HS-27A (cell line): Measurements from ENCODE around the gene ODAD3.
"Not testable (repeated sequence)": the region's sequence is repeated elsewhere in the genome, so short reads cannot be mapped to it uniquely, and the experiment has no call there.

Experiments used
- DNase-seq: peaks from one replicate; pipeline ENCODE4 v3.0.0-alpha.2; 2012; ENCODE audit warnings: low read depth, missing footprints

Gene ODAD3

GRCh38 chr19:11437955-11438354 is 3.0 kb upstream of the ODAD3 start:
- no peak for DNase-seq

GRCh38 chr19:11435833-11436313 is 952 bp upstream of the ODAD3 start:
- no peak for DNase-seq

DNA sequence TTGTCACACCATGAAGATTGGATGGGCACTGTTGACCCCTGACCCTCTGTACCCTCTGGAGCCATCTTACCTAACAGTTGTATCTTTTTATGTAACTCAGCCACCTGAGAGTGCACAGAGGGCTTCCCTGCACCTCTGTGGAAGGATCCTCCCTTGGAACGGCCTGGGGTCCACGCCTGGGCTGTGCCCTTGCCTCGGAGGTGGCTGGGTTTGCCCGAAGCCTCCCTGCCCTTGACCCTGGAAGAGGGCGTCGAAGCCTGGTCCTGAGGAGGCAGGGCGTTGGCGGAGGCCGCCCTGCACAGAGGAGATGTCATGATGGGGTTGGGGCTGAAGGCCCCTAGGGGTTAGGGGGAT is 241 bp downstream of the ODAD3 start:
- no peak for DNase-seq

- DNase-seq = not testable (repeated sequence)
Measured at GRCh38 chr19:11433526-11433925, 1.4 kb downstream of the ODAD3 start.

GRCh38 chr19:11426656-11427055 is 8.3 kb downstream of the ODAD3 start:
- no peak for DNase-seq

DNA sequence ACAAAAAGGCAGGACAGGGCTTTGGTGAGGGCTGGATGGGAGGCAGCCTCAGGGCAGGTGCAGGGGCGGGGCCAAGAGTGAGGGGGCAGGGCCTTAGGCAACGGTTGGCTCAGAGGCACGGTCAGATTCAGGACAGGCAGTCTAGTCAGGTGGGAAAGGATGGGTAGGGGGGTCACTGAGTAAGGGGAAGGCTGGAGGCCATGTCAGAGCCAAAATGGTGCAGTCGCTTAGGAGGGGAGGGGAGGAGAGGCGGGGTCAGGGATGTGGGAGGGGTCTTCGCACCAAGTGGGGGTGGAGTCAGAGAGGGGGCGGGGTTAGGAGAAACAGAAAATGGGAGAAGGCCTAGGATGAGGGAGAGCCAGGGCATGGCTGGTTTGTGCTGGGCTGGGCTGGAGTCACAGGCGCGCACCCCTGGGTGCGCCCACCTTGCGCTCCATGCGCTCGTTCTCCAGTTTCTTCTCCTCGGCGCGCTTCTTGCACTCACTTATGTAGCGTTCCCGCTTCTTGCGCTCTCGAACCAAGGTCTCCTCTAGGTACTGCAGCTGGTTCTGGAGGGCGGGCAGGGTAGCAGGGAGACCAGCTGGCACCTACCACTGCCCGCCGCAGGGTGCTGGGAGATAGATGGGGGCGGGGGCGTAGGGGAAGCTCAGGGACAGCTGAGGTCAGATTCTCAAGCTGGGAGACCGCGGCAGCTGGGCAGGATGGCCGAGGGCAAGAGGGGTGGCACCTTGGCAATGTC is 9.0 kb downstream of the ODAD3 start:
- DNase-seq = no peak

DNA sequence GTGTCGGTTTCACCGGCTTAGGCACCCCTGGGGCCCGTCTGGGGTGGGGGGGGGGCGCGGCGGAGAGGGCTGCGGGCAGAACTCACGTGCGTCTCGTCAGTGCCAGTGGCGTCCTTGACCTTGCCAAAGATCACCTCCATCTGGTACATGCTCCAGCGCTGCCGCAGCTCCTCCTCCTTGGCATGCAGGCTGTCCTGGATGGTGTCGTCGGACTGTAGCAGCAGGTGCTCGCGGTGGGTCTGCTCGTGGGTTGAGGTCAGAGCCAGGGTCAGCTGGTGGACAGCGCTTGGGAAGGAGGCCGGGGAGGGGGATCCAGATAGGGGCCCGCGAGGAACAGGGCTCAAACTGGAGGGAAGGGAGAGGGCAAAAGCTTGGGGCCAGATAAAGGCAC is 11.1 kb downstream of the ODAD3 start:
- no peak for DNase-seq

- DNase-seq = no peak
Measured at GRCh38 chr19:11423164-11423790, 11.6 kb downstream of the ODAD3 start.

DNA sequence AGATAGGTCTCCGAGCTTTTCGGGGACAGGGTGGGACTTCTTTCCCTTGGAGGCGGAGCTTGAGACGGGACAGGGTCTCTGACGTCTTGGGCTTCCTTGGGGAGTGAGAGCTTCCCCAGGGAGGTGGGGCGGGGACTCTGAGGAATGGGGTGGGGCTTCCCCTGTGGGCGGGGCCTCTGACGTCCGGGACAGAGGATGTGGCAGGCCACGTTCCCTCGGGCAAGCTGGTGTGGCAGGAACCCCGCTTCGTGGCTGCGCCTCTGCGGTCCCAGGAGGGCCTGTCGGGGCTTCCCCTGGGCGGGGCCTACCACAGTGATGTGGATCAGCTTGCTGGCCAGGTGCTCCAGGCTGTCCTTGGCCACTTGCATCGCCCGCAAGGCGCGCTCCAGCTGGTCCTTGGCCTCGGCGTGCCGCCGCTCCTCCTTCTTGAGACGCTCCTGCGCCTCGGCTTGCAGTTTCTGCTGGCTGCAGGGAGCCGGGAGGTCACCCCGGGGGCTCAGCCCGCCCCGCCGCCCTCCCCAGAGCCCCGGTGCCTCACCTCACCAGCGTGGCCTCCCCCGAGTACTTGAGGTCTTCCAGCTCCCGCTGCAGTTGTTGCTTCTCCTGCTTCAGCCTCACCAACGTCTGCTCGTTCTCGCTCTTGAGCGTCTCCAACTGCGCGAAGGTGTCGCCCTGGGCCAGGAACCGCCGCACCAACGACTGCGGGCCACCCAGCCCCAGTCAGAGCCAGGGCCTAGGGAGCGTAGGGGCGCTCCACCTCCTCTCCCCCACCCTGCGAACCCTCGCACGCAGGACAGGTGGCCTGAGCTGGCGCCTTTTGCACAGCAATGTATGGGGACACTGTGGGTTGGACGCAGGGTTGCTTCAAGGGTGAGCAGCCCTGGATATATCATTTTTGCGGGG is 12.5 kb downstream of the ODAD3 start:
- peak; percentile 14 for DNase-seq

- no peak for DNase-seq
Measured at GRCh38 chr19:11421371-11422098, 13.4 kb downstream of the ODAD3 start.

- DNase-seq = no peak
Measured at GRCh38 chr19:11420429-11421370, 14.2 kb downstream of the ODAD3 start.

DNA sequence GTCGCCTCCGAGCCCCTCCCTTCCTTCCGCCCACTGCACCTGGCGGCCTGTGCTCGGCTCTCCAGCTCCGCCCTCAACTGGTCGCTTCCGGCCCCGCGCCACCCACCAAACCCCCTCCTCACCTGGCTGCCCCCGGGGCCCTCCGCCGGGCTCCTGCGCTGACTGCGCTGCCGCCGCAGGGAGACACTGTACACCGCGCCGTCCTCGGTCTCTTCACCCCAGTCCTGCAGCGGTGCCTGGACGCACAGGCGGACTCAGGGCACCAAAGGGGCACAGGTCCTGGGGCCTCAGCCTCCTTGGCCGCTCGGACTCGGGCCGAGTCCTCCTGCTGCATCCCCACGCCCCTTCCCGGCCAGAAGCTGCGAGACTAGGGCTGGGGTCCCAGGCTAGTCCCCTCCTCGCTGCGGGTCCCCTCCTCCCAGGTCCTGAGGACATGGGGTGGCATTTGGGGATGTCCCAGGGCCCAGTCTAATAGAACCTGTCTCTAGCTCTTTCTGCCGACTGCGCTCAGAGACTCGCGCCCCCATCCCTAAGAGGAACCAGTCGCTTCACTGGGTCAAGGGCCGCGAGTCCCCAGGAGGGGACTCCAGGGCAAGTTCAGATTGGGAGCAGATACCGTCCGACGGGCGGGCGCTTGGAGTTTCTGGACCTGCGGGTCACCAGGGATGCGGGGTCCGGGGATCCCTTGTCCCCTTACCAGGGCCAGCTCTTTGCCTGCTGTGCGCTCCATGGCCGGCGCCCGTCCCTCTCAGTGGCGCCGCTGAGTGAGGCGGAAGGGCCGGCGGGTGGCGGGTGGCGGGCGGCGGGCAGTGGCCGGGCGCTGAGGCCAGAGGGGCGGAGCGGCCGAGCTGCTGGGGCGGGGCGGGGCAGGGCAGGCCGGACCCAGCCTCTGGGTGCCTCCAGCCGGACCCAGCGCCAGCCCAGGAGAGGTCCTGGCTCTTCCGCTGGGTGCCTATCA is 16.1 kb downstream of the ODAD3 start, which contains the start of gene RGL3:
Gene RGL3 (minus strand): TSS at position 766 of the 958 bp plus-strand sequence. CDS start 36 bp downstream, at position 730.
- no peak for DNase-seq

- no peak for DNase-seq
Measured at GRCh38 chr19:11418094-11418548, 16.8 kb downstream of the ODAD3 start.

GRCh38 chr19:11416346-11417052 is 18.4 kb downstream of the ODAD3 start:
- DNase-seq = no peak

DNA sequence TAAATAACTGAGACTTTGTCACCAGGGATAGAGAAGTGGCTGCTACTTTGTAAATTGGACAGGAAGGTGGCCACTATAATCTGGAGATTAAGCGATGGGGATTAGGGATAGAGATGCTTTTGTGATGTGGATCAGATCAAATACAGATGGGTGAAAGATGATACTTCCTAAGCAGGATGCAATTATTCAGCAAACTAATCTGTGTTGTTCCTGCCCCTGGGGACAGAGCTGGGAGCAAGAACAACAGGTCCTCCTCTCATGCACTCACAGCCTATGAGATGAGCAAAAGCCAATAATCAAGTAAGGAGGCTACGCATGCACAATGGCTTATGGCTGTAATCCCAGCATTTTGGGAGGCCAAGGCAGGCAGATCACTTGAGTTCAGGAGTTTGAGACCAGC is 20.4 kb downstream of the ODAD3 start:
- no peak for DNase-seq

DNA sequence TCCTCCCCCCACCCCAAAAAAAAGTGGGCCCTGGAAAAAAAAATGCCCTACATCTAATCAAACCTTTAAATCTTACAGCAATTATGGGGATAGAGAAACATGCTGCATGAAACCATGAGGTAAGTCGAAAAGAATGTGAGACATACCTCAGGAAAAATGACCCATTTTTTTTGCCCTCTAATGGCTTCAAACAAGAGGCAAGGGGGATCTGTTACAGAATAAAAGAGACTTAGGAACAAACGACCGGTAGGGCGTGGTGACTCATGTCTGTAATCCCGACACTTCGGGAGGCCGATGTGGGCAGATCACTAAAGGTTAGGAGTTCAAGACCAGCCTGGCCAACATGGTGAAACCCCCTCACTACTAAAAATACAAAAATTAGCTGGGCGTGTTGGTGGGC is 24.2 kb downstream of the ODAD3 start:
- peak; percentile 46 for DNase-seq

DNA sequence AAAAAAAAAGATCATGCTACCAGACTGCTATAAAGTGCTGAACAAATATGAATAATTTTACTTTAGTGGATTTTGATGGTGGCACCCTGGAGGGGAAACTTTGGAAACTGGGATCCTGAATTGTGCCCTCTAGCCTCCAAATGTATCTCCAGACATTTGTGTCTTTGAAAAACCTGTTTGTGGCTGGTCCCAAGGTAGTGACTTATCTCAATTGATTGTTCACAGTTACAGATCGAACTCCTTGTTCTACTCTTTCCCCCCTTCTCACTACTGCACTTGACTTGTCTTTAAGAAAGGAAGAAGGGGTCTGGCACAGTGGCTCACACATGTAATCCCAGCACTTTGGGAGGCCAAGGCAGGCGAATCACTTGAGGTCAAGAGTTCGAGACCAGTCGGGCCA is 26.3 kb downstream of the ODAD3 start:
- no peak for DNase-seq

DNA sequence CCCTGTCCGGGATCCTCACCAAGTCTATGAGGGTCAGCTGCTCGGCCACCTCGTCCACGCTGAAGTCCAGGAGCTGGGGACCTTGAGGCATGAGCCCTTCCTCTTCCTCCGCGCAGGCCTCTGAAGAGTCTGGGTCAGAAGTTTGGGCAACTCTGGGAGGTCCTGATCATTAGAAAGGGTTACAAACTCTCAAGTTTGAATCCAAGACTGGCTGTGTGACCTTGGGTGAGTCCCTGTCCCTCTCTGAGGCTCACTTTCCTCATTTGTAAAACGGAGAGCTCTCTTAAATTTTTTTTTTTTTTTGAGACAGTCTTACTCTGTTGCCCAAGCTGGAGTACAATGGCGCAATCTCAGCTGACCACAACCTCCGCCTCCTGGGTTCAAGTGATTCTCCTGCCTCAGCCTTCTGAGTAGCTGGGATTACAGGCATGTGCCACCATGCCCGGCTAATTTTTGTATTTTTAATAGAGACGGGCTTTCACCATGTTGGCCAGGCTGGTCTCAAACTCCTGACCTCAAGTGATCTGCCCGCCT is 28.2 kb downstream of the ODAD3 start:
- DNase-seq = not testable (repeated sequence)
